Activated T-helper 17 cell treated with anti-CD3 and anti-CD28 coated beads, Interleukin-2, amount 50 U/mL, for 72 hours (primary cell): ENCODE results near the gene GALNTL6. TPM values are rescaled to one million over a fixed set of nuclear protein-coding genes. Genes with fewer than 3 reads are reported as not detected.

Source experiments
- ATAC-seq: fragments of 150-1000 bp; cut with Tn5 transposase; replicated peaks from 2 replicates; pipeline ENCODE4 v1.10.0; 2021; ENCODE audit warnings: mild to moderate bottlenecking, moderate library complexity
- H3K27ac Mint-ChIP-seq: one replicate; pipeline ENCODE4 v1.8.0; 2022; ENCODE audit warnings: mixed read lengths
- H3K27me3 Mint-ChIP-seq: one replicate; pipeline ENCODE4 v1.8.0; 2022; ENCODE audit warnings: mixed read lengths
- H3K36me3 Mint-ChIP-seq: one replicate; pipeline ENCODE4 v1.8.0; 2022; ENCODE audit warnings: low read depth, mild to moderate bottlenecking, mixed read lengths
- H3K4me1 Mint-ChIP-seq: one replicate; pipeline ENCODE4 v1.8.0; 2022; ENCODE audit warnings: mixed read lengths
- H3K4me3 Mint-ChIP-seq: one replicate; pipeline ENCODE4 v1.8.0; 2022; ENCODE audit warnings: mild to moderate bottlenecking, mixed read lengths
- H3K9me3 Mint-ChIP-seq: one replicate; pipeline ENCODE4 v1.8.0; 2022; ENCODE audit warnings: mixed read lengths
- total RNA-seq, 2 donors: library from RNA; stranded (reverse); gene quantifications; one replicate each; pipeline ENCODE4 v1.2.3, GENCODE V29; 2022

The GALNTL6 gene
- total RNA-seq, 2 donors from 2014 or later = not detected

- no peak for ATAC-seq
- H3K27ac Mint-ChIP-seq = no peak overlapping the region
- no peak overlapping the region for H3K4me3 Mint-ChIP-seq
- no peaks in the 10 kb centered on the region for H3K9me3 Mint-ChIP-seq
- no peaks in the 10 kb centered on the region for H3K4me1 Mint-ChIP-seq
- H3K36me3 Mint-ChIP-seq = no peaks in the 10 kb centered on the region
- no peaks in the 10 kb centered on the region for H3K27me3 Mint-ChIP-seq
Measured at GRCh38 chr4:172683021-172683420, 869.8 kb downstream of the GALNTL6 start.

- Mint-ChIP-seq H3K27ac (no peak overlapping the region), H3K9me3 (peaks cover 4% of the 10 kb centered on the region), H3K36me3 (no peaks in the 10 kb centered on the region), H3K27me3 (no peaks in the 10 kb centered on the region), H3K4me1 (no peaks in the 10 kb centered on the region), H3K4me3 (no peak overlapping the region)
- ATAC-seq = no peak
Measured at GRCh38 chr4:172686021-172686420, 872.8 kb downstream of the GALNTL6 start.

- no peak for ATAC-seq
- peaks cover 5% of the 10 kb centered on the region for H3K9me3 Mint-ChIP-seq
- no peak overlapping the region for H3K4me3 Mint-ChIP-seq
- no peaks in the 10 kb centered on the region for H3K27me3 Mint-ChIP-seq
- no peaks in the 10 kb centered on the region for H3K4me1 Mint-ChIP-seq
- H3K36me3 Mint-ChIP-seq = no peaks in the 10 kb centered on the region
- H3K27ac Mint-ChIP-seq = no peak overlapping the region
Measured at GRCh38 chr4:172688534-172688933, 875.3 kb downstream of the GALNTL6 start.

- Mint-ChIP-seq H3K36me3 (no peaks in the 10 kb centered on the region), H3K27me3 (no peaks in the 10 kb centered on the region), H3K9me3 (peaks cover 10% of the 10 kb centered on the region), H3K4me3 (no peak overlapping the region), H3K27ac (no peak overlapping the region), H3K4me1 (no peaks in the 10 kb centered on the region)
- no peak for ATAC-seq
Measured at GRCh38 chr4:172691552-172691951, 878.3 kb downstream of the GALNTL6 start.

GRCh38 chr4:172692701-172693100 lies 879.5 kb downstream of the GALNTL6 start:
- Mint-ChIP-seq H3K4me3 (no peak overlapping the region), H3K9me3 (peaks cover 12% of the 10 kb centered on the region), H3K27ac (no peak overlapping the region), H3K27me3 (no peaks in the 10 kb centered on the region), H3K4me1 (no peaks in the 10 kb centered on the region), H3K36me3 (no peaks in the 10 kb centered on the region)
- ATAC-seq = no peak

- Mint-ChIP-seq H3K4me1 (no peaks in the 10 kb centered on the region), H3K36me3 (no peaks in the 10 kb centered on the region), H3K27ac (no peak overlapping the region), H3K4me3 (no peak overlapping the region), H3K27me3 (no peaks in the 10 kb centered on the region), H3K9me3 (peaks cover 12% of the 10 kb centered on the region)
- ATAC-seq = no peak
Measured at GRCh38 chr4:172698256-172698655, 885.1 kb downstream of the GALNTL6 start.

GRCh38 chr4:172705565-172705964 lies 892.4 kb downstream of the GALNTL6 start:
- ATAC-seq = no peak
- peaks cover 18% of the 10 kb centered on the region for H3K9me3 Mint-ChIP-seq
- no peaks in the 10 kb centered on the region for H3K4me1 Mint-ChIP-seq
- H3K27ac Mint-ChIP-seq = no peak overlapping the region
- H3K4me3 Mint-ChIP-seq = no peak overlapping the region
- H3K27me3 Mint-ChIP-seq = no peaks in the 10 kb centered on the region
- no peaks in the 10 kb centered on the region for H3K36me3 Mint-ChIP-seq

- ATAC-seq = no peak
- H3K27ac Mint-ChIP-seq = no peak overlapping the region
- peaks cover 18% of the 10 kb centered on the region for H3K9me3 Mint-ChIP-seq
- no peak overlapping the region for H3K4me3 Mint-ChIP-seq
- no peaks in the 10 kb centered on the region for H3K27me3 Mint-ChIP-seq
- no peaks in the 10 kb centered on the region for H3K4me1 Mint-ChIP-seq
- no peaks in the 10 kb centered on the region for H3K36me3 Mint-ChIP-seq
Measured at GRCh38 chr4:172706000-172706399, 892.8 kb downstream of the GALNTL6 start.

- Mint-ChIP-seq H3K9me3 (peaks cover 25% of the 10 kb centered on the region), H3K27me3 (no peaks in the 10 kb centered on the region), H3K4me1 (no peaks in the 10 kb centered on the region), H3K4me3 (no peak overlapping the region), H3K36me3 (no peaks in the 10 kb centered on the region), H3K27ac (no peak overlapping the region)
- no peak for ATAC-seq
Measured at GRCh38 chr4:172707622-172708021, 894.4 kb downstream of the GALNTL6 start.

GRCh38 chr4:172708184-172708583 lies 895.0 kb downstream of the GALNTL6 start:
- ATAC-seq = no peak
- Mint-ChIP-seq H3K9me3 (peaks cover 25% of the 10 kb centered on the region), H3K4me1 (no peaks in the 10 kb centered on the region), H3K36me3 (no peaks in the 10 kb centered on the region), H3K27ac (no peak overlapping the region), H3K4me3 (no peak overlapping the region), H3K27me3 (no peaks in the 10 kb centered on the region)

- H3K27ac Mint-ChIP-seq = no peak overlapping the region
- no peak overlapping the region for H3K4me3 Mint-ChIP-seq
- ATAC-seq = no peak
- H3K36me3 Mint-ChIP-seq = no peaks in the 10 kb centered on the region
- no peaks in the 10 kb centered on the region for H3K27me3 Mint-ChIP-seq
- no peaks in the 10 kb centered on the region for H3K4me1 Mint-ChIP-seq
- H3K9me3 Mint-ChIP-seq = peaks cover 20% of the 10 kb centered on the region
Measured at GRCh38 chr4:172709376-172709775, 896.2 kb downstream of the GALNTL6 start.

- Mint-ChIP-seq H3K27ac (no peak overlapping the region), H3K9me3 (peaks cover 5% of the 10 kb centered on the region), H3K36me3 (no peaks in the 10 kb centered on the region), H3K4me3 (no peak overlapping the region), H3K4me1 (no peaks in the 10 kb centered on the region), H3K27me3 (no peaks in the 10 kb centered on the region)
- ATAC-seq = no peak
Measured at GRCh38 chr4:172716291-172716690, 903.1 kb downstream of the GALNTL6 start.

GRCh38 chr4:172721659-172722058 lies 908.5 kb downstream of the GALNTL6 start:
- ATAC-seq = no peak
- H3K36me3 Mint-ChIP-seq = no peaks in the 10 kb centered on the region
- no peaks in the 10 kb centered on the region for H3K9me3 Mint-ChIP-seq
- no peak overlapping the region for H3K4me3 Mint-ChIP-seq
- H3K4me1 Mint-ChIP-seq = no peaks in the 10 kb centered on the region
- H3K27ac Mint-ChIP-seq = no peak overlapping the region
- no peaks in the 10 kb centered on the region for H3K27me3 Mint-ChIP-seq

GRCh38 chr4:172725581-172725980 lies 912.4 kb downstream of the GALNTL6 start:
- no peak for ATAC-seq
- no peaks in the 10 kb centered on the region for H3K36me3 Mint-ChIP-seq
- H3K9me3 Mint-ChIP-seq = peaks cover 4% of the 10 kb centered on the region
- no peak overlapping the region for H3K27ac Mint-ChIP-seq
- H3K4me1 Mint-ChIP-seq = no peaks in the 10 kb centered on the region
- H3K4me3 Mint-ChIP-seq = no peak overlapping the region
- no peaks in the 10 kb centered on the region for H3K27me3 Mint-ChIP-seq

GRCh38 chr4:172726001-172726423 lies 912.8 kb downstream of the GALNTL6 start:
- Mint-ChIP-seq H3K27me3 (no peaks in the 10 kb centered on the region), H3K4me1 (no peaks in the 10 kb centered on the region), H3K27ac (no peak overlapping the region), H3K4me3 (no peak overlapping the region), H3K9me3 (peaks cover 4% of the 10 kb centered on the region), H3K36me3 (no peaks in the 10 kb centered on the region)
- no peak for ATAC-seq

GRCh38 chr4:172727631-172728030 lies 914.4 kb downstream of the GALNTL6 start:
- no peak overlapping the region for H3K27ac Mint-ChIP-seq
- ATAC-seq = no peak
- H3K9me3 Mint-ChIP-seq = peaks cover 12% of the 10 kb centered on the region
- H3K36me3 Mint-ChIP-seq = no peaks in the 10 kb centered on the region
- H3K27me3 Mint-ChIP-seq = no peaks in the 10 kb centered on the region
- H3K4me1 Mint-ChIP-seq = no peaks in the 10 kb centered on the region
- no peak overlapping the region for H3K4me3 Mint-ChIP-seq
